ENCODE results near the gene SSH3.

The SSH3 gene

GRCh38 chr11:67351275-67352005 is 48.1 kb downstream of the SSH3 start:
- DNase-seq = peak; percentile 94

- peak; percentile 92 for DNase-seq
These were observed 49.4 kb downstream of the SSH3 start for GRCh38 chr11:67352546-67353316.

- DNase-seq = peak; percentile 99
These were observed 50.2 kb downstream of the SSH3 start, which contains the start of gene POLD4 for GRCh38 chr11:67353317-67354074. POLD4 (minus strand) TSS chr11:67353546; CDS start chr11:67353399, 147 bp downstream.

- DNase-seq = no peak
These were observed 51.0 kb downstream of the SSH3 start for GRCh38 chr11:67354075-67355022.

- DNase-seq = no peak
These were observed 51.9 kb downstream of the SSH3 start for GRCh38 chr11:67355023-67355793.

- no peak for DNase-seq
These were observed 52.6 kb downstream of the SSH3 start for GRCh38 chr11:67355794-67356386.

- DNase-seq = no peak
These were observed 53.1 kb downstream of the SSH3 start for GRCh38 chr11:67356387-67356863.

- peak; percentile 91 for DNase-seq
These were observed 53.7 kb downstream of the SSH3 start for GRCh38 chr11:67356864-67357561.

- no peak for DNase-seq
These were observed 54.7 kb downstream of the SSH3 start for GRCh38 chr11:67357831-67358670.

Measured in NCI-H510A treated with DMSO at 0.1 percent for 48 hours (cell line).